Measurements from ENCODE around the gene HUS1B.

The HUS1B gene

GRCh38 chr6:683742-684440 lies 27.0 kb upstream of the HUS1B start:
- TF ChIP-seq CTCF (IDR thresholded peaks at IDR 0.05; ENCODE audit: low read length), result no peak
- TF ChIP-seq EZH2 (optimal IDR thresholded peaks at IDR 0.05; ENCODE audit: low read depth, low read length), result no peak
- no peak for TF ChIP-seq EZH2phosphoT487 (IDR thresholded peaks at IDR 0.05; ENCODE audit: low read length)
- Histone ChIP-seq H4K20me1 (ENCODE audit: insufficient read depth, low read length) (0 out of 2 replicates have a peak, but pooled peaks cover 9% of the 10 kb centered on the region), H3K4me1 (ENCODE audit: low read length) (peaks cover 18% of the 10 kb centered on the region), H3K27ac (ENCODE audit: low read length) (no peak overlapping the region), H3K9ac (ENCODE audit: low read length) (no peak overlapping the region), H3K27me3 (replicated peaks; ENCODE audit: insufficient read depth, low read length) (no peaks in the 10 kb centered on the region), H3K36me3 (replicated peaks; ENCODE audit: insufficient read depth, low read length) (no peaks in the 10 kb centered on the region), H3F3A (ENCODE audit: insufficient read depth, low read length) (peaks cover 14% of the 10 kb centered on the region), H3K79me2 (ENCODE audit: low read length) (peaks cover 83% of the 10 kb centered on the region), H3K9me2 (replicated peaks; ENCODE audit: insufficient read depth, low read length) (no peaks in the 10 kb centered on the region), H3K4me2 (ENCODE audit: low read depth, low read length) (no peak overlapping the region), H3K4me3 (ENCODE audit: low read length) (no peak overlapping the region), H3K9me3 (replicated peaks; ENCODE audit: insufficient read depth, low read length) (no peaks in the 10 kb centered on the region), H2AFZ (ENCODE audit: low read length) (no peak overlapping the region)
- DNase-seq, result no peak

GRCh38 chr6:680666-681340 lies 23.9 kb upstream of the HUS1B start:
- Histone ChIP-seq H3K27ac (ENCODE audit: low read length) (no peak overlapping the region), H4K20me1 (ENCODE audit: insufficient read depth, low read length) (0 out of 2 replicates have a peak, but pooled peaks cover 9% of the 10 kb centered on the region)
- no peak for DNase-seq

DNA sequence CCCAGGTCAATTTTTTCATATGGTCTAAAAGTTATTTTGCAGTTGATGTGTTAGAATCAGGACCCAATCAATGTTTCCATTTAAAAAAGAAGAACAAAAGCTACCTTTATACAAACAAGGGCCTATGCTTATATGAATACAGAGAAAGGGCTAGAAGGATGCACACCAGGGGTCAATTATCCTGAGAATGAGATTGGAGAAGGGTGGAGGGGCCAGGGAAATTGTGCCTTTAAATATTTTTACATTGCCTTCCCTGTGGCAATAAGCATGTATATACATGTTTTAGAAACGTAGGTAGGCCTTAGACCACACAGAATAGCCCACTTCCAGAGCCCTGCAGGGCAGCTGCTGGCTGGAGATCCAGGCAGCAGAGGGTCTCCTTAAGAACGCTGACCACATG lies 23.4 kb upstream of the HUS1B start:
- Histone ChIP-seq H3K4me2 (ENCODE audit: low read depth, low read length) (no peak overlapping the region), H3K36me3 (replicated peaks; ENCODE audit: insufficient read depth, low read length) (no peaks in the 10 kb centered on the region), H3K9me3 (replicated peaks; ENCODE audit: insufficient read depth, low read length) (no peaks in the 10 kb centered on the region), H2AFZ (ENCODE audit: low read length) (no peak overlapping the region), H3K27me3 (replicated peaks; ENCODE audit: insufficient read depth, low read length) (no peaks in the 10 kb centered on the region), H3K9me2 (replicated peaks; ENCODE audit: insufficient read depth, low read length) (no peaks in the 10 kb centered on the region), H3F3A (ENCODE audit: insufficient read depth, low read length) (peaks cover 9% of the 10 kb centered on the region), H3K79me2 (ENCODE audit: low read length) (peaks cover 67% of the 10 kb centered on the region), H3K9ac (ENCODE audit: low read length) (no peak overlapping the region), H3K27ac (ENCODE audit: low read length) (no peak overlapping the region), H3K4me3 (ENCODE audit: low read length) (no peak overlapping the region), H3K4me1 (ENCODE audit: low read length) (peaks cover 13% of the 10 kb centered on the region), H4K20me1 (ENCODE audit: insufficient read depth, low read length) (0 out of 2 replicates have a peak, but pooled peaks cover 9% of the 10 kb centered on the region)
- DNase-seq, result no peak
- TF ChIP-seq CTCF (IDR thresholded peaks at IDR 0.05; ENCODE audit: low read length) (no peak), EZH2phosphoT487 (IDR thresholded peaks at IDR 0.05; ENCODE audit: low read length) (no peak), EZH2 (optimal IDR thresholded peaks at IDR 0.05; ENCODE audit: low read depth, low read length) (no peak)

More at GRCh38 chr6:680666-681340, 23.9 kb upstream of the HUS1B start:
- TF ChIP-seq EZH2phosphoT487 (IDR thresholded peaks at IDR 0.05; ENCODE audit: low read length), result no peak
- no peak for TF ChIP-seq EZH2 (optimal IDR thresholded peaks at IDR 0.05; ENCODE audit: low read depth, low read length)
- no peak for TF ChIP-seq CTCF (IDR thresholded peaks at IDR 0.05; ENCODE audit: low read length)
- H3K4me2 ChIP-seq (ENCODE audit: low read depth, low read length), result no peak overlapping the region
- peaks cover 18% of the 10 kb centered on the region for H3K4me1 ChIP-seq (ENCODE audit: low read length)
- no peak overlapping the region for H2AFZ ChIP-seq (ENCODE audit: low read length)
- no peaks in the 10 kb centered on the region for H3K9me2 ChIP-seq (replicated peaks; ENCODE audit: insufficient read depth, low read length)
- H3F3A ChIP-seq (ENCODE audit: insufficient read depth, low read length), result peaks cover 14% of the 10 kb centered on the region
- H3K79me2 ChIP-seq (ENCODE audit: low read length), result peaks cover 73% of the 10 kb centered on the region
- no peak overlapping the region for H3K4me3 ChIP-seq (ENCODE audit: low read length)
- H3K27me3 ChIP-seq (replicated peaks; ENCODE audit: insufficient read depth, low read length), result no peaks in the 10 kb centered on the region
- no peak overlapping the region for H3K9ac ChIP-seq (ENCODE audit: low read length)
- H3K9me3 ChIP-seq (replicated peaks; ENCODE audit: insufficient read depth, low read length), result no peaks in the 10 kb centered on the region
- no peaks in the 10 kb centered on the region for H3K36me3 ChIP-seq (replicated peaks; ENCODE audit: insufficient read depth, low read length)
